Retinal pigment epithelial cell (primary cell): Measurements from ENCODE around the gene SLC7A6.

Source experiments
- DNase-seq: peaks from one replicate; pipeline ENCODE4 v3.0.0-alpha.2; 2010; ENCODE audit warnings: low read depth
- H3K4me3 ChIP-seq: 2 replicates; pipeline ENCODE4 v1.5.1; 2011; ENCODE audit warnings: mild to moderate bottlenecking, low read length, control low read depth, moderate library complexity
- CTCF ChIP-seq: conservative IDR thresholded peaks from 2 replicates; pipeline ENCODE4 v1.5.1; 2011; ENCODE audit warnings: low read depth, low read length, control low read depth, inconsistent platforms

The SLC7A6 gene

GRCh38 chr16:68289202-68289601 lies 24.9 kb downstream of the SLC7A6 start:
- no peak for DNase-seq
- no peak for TF ChIP-seq CTCF
- no peak overlapping the region for H3K4me3 ChIP-seq

GRCh38 chr16:68289621-68290329 lies 25.4 kb downstream of the SLC7A6 start:
- TF ChIP-seq CTCF = no peak
- no peak overlapping the region for H3K4me3 ChIP-seq
- no peak for DNase-seq

GRCh38 chr16:68290450-68290849 lies 26.1 kb downstream of the SLC7A6 start:
- no peak for DNase-seq
- H3K4me3 ChIP-seq = no peak overlapping the region
- no peak for TF ChIP-seq CTCF

GRCh38 chr16:68291227-68291626 lies 26.9 kb downstream of the SLC7A6 start:
- H3K4me3 ChIP-seq = no peak overlapping the region
- no peak for DNase-seq
- TF ChIP-seq CTCF = no peak

GRCh38 chr16:68292425-68292824 lies 28.1 kb downstream of the SLC7A6 start:
- DNase-seq = no peak
- no peak for TF ChIP-seq CTCF
- H3K4me3 ChIP-seq = no peak overlapping the region

- no peak for DNase-seq
- TF ChIP-seq CTCF = no peak
- H3K4me3 ChIP-seq = no peak overlapping the region
Observed at GRCh38 chr16:68296291-68296690, 32.0 kb downstream of the SLC7A6 start.

- no peak for DNase-seq
- no peak overlapping the region for H3K4me3 ChIP-seq
- TF ChIP-seq CTCF = no peak
Observed at GRCh38 chr16:68296693-68297092, 32.4 kb downstream of the SLC7A6 start.
